CD4-positive, alpha-beta T cell treated with Interferon gamma for 1 hour (primary cell): Measurements from ENCODE around the gene RFX3.

ENCODE experiments used
- DNase-seq: peaks from one replicate; pipeline ENCODE4 v3.0.0-alpha.2; 2020

RFX3 gene

DNA sequence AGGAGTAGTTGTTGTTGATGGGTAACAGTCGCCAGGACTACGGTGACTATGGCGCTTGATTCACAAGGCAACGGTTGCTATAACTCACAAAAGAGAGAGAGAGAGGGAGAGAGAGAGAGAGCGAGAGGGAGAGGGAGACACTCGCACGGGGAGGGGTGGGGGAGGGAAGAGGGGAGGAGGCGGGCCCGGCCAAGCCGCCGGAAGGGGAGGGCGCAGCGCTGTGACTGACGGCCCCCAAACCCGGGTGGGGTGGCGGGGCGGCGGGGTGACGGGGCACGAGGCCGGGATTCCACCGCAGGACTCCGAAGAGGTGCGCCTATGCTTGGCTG is at the start of gene RFX3:
RFX3 (minus strand) TSS at position 166 of the 329 bp plus-strand sequence. CDS start 130,413 bp downstream, outside the sequence.
- DNase-seq = peak; percentile 95

- DNase-seq = no peak
These were observed 45.7 kb upstream of the RFX3 start for GRCh38 chr9:3571500-3571899.

- no peak for DNase-seq
These were observed 43.7 kb upstream of the RFX3 start for GRCh38 chr9:3569529-3569928.

DNA sequence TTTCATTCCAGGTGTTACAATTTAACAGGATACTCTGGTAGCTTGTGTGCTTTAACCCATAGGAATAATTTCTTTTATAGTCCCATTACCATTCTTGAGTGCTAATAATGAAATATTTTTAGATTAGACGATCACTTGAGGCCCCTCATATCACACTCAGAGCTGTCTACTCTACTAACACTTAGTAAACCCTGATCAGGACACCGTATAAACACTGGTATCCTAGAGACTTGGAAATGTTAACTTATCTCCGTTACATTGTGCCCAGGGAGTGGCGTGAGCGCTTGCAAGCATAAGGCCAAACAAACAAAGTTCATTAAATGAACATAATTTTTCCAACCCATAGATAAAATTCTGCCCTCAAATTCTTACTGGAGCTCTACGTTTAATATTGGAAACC is 42.2 kb upstream of the RFX3 start:
- DNase-seq = no peak

DNA sequence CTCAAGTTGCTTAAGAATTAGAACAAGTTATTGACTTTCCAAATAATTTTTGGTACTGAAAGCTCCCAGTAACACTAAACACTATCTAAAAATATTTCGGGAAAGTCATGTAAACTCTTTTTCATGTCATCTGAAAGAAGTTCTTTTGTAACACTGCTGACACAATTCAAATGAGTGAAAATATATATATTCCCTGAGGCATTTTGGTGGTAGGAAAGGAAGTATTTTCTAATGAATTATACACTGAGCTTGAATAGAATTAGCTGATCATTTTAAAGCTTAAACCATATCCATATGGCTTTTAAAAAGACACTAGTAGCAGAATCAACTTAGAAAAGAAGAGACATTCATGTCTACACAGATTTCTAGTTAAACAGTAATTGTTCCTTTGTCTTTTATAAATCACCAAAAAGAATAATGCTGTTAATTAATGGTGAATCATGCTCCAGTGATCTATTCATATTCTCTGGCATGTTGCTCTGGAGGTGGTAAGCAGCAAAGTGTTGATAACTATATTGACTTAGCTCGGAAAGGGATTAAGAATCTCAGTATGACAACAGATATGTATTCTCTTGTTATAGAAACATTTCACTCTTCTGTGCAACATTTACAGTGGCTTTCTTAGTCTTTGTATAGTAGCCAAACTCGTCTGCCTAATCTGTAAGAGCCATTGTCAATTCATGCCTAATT is 27.4 kb upstream of the RFX3 start:
- no peak for DNase-seq

DNA sequence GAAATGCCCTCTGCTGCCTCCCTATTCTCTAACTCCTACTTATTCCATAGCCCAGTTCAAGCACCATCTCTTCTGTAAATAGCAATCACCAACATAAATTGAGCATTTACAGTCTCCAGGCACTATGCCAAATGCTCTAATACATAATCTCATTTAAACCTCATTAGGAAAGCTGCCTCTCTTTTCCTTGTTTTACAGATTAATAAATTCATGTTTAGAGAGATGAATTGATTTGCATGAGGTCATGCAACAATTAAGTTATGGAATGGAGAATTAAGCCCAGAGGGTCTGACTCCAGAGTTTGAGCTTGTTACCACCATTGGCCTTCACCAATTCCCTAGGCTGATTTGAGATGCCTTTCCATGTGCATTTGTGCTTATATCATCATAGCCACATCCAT is 23.4 kb upstream of the RFX3 start:
- DNase-seq = no peak

- DNase-seq = no peak
These were observed 22.8 kb upstream of the RFX3 start for GRCh38 chr9:3548648-3549047.

GRCh38 chr9:3541206-3541605 is 15.4 kb upstream of the RFX3 start:
- DNase-seq = no peak

- no peak for DNase-seq
These were observed 9.0 kb upstream of the RFX3 start for GRCh38 chr9:3534614-3535404.

- no peak for DNase-seq
These were observed 6.4 kb upstream of the RFX3 start for GRCh38 chr9:3532158-3532557.

DNA sequence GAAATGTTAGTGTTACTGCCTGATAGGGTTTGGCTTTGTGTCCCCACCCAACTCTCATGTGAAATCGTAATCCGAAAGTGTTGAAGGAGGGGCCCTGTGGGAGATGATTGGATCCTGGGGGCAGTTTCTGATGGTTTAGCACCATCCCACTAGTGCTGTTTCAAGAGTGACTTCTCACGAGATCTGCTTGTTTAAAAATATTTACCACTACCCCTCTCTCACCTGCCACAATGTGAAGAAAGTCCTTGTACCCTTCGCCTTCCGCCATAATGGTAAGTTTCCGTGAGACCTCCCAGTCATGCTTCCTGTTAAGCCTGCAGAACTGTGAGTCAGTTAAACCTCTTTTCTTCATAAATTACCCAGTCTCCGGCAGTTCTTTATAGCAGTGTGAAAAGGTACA is 2.6 kb upstream of the RFX3 start:
- DNase-seq = peak; percentile 50

DNA sequence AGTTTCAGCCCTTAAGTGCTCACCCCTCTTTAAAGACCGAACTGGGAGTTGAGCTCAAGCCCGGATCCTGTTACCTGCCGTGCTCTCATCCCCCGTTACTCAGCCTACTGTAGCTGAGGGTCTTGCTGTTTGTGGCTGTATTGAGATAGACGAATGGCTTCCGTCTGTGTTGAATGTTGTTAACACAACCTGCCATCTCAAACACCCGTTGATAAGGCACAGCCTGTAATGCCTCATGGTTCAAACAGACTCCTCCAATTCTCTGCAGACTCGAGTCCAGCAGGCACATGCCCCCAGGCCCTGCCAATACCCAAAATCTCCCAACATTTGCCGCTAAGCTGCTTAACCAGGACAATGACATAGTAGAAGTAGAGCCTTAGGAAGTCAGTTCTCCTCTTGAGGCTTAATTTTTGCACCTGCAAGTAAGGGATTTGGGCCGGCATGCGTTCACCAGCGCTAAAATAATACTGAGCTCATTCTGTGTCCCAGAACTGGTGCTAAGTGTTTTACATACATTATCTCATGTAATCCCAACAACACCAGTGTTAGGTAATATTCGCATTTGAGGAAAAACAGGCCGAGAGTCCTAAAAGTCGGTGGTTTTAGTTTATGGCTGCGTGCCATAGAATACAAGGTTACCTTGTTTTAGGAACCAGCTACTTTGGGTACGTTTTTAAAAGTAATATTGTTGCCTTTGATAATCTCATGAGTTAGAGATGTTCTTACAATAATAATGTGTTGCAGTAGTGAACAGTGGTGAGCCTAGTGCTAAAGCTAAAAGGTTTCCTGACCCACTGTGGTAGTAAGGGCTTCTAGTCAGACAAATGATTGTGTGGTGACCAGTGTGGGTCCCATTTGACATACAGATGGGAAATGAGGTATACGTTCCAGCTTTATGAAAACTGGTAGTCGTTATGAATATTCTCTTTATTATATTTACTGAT is 1.5 kb upstream of the RFX3 start:
- no peak for DNase-seq

DNA sequence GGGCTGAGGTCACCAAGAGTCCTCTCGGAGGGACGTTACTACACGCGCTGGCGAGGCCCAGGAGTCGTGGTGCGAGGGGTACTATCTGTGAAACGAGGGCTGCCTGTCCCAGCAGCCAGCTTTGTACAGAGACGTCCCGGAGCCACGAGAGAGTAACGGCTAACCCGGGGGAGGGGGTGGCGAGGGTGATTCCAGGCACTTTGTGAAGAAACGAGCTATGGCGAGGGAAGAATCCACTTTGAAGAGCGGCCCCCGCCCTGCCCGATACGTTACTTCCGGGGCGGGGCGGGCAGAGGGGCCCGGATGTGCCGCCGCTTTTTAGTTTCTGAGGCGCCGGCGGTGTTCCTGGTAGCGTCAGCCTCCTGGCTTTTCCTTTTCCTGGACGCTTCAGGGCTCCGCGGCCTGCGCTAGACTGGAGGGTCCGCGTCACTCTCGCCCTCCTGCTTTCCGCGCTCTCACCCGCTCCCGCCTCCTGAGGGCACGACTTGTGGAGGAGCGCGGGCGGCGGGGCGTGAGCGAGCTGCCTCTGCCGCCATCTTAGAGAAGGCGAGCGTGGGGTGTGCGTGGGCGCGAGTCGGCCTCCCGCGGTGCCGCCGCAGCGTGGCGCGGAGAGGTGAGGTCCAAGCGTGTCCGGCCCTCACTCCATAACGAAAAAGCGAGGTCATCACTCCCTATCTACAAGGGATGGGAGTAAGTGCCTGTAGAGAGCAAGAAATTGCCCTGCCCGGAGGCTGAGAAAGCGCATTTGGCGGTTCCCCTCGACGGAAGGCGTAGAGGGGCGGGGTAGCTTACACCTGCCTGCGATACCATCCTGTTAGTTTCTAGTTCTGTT is 580 bp upstream of the RFX3 start:
- DNase-seq = peak; percentile 88

GRCh38 chr9:3525096-3525835 is 535 bp downstream of the RFX3 start:
- peak; percentile 4 for DNase-seq

DNA sequence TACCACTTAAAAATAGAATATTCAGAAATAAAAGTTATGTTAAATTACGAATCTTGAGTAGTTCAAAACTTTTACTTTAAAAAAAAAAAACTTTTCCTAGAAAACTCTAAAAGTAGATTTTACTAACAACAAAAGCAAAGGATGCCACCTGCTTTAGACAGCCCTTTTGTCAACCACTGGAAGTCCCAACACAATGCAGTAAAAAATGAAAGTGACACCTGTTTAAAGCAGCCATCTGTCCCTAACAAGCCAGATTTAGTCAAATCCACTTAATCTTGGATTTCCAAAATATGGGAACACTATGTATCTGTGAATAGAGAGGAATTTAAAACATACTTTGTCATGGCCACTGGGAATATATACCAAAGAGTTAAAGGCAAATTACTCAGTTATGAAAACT is 3.8 kb downstream of the RFX3 start:
- no peak for DNase-seq

DNA sequence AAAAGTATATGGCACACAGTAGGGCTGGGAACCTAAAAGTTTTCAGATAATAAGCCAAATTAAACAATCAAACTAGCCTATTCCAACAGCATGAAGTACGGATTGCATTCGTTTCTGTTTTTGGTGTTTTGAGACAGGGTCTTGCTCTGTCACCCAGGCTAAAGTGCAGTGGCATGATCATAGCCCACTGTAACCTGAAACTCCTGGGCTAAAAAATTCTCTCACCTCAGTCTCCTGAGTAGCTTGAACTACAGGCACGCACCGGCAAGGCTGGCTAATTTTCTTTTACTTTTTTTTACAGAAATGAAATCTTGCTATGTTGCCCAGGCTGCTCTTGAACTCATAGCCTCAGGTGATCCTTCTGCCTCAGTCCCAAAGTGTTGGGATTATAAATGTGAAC is 5.2 kb downstream of the RFX3 start:
- no peak for DNase-seq

- DNase-seq = no peak
These were observed 8.3 kb downstream of the RFX3 start for GRCh38 chr9:3517377-3518048.

GRCh38 chr9:3516667-3517330 is 9.0 kb downstream of the RFX3 start:
- no peak for DNase-seq

DNA sequence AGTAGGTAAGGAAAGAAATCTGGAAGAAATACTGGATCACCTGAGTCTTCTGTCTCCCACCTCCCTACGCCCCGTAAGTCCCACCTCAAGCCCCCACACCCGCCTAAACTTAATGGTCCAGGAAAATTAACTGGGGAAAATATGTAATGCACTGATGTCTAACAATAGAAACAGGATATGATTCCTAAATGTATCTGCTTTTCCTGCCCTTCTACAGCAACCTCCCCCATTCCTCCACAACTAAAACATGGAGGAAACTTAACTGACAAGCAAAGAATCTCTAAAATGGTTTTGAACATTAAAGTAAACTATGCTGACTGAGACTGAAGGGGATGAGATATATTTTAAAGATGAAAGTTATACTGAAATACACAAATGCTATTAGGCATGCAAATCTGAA is 10.4 kb downstream of the RFX3 start:
- DNase-seq = no peak

- DNase-seq = no peak
These were observed 11.0 kb downstream of the RFX3 start for GRCh38 chr9:3514786-3515185.
